ENCODE results near the gene SSTR3.
"Not testable (repeated sequence)": the region's sequence is repeated elsewhere in the genome, so short reads cannot be mapped to it uniquely, and the experiment has no call there.

SSTR3 gene

GRCh38 chr22:37212174-37212906 is at the start of gene SSTR3:
Gene SSTR3, minus strand, starts transcription at chr22:37212477. Its CDS starts 4,674 bp downstream, at chr22:37207803.
- DNase-seq (ENCODE audit: low spot score) (no peak), FAIRE-seq (no peak)

- no peak for FAIRE-seq
- DNase-seq (ENCODE audit: low spot score): peak; percentile 35
These were observed 48.6 kb upstream of the SSTR3 start for GRCh38 chr22:37260901-37261336.

GRCh38 chr22:37260155-37260795 is 48.0 kb upstream of the SSTR3 start:
- no peak for FAIRE-seq
- no peak for DNase-seq (ENCODE audit: low spot score)

- FAIRE-seq: no peak
These were observed 47.3 kb upstream of the SSTR3 start for GRCh38 chr22:37259540-37260029.

GRCh38 chr22:37258753-37259401 is 46.6 kb upstream of the SSTR3 start:
- FAIRE-seq: no peak
- no peak for DNase-seq (ENCODE audit: low spot score)

More at GRCh38 chr22:37259540-37260029, 47.3 kb upstream of the SSTR3 start:
- peak; percentile 9 for DNase-seq (ENCODE audit: low spot score)

- DNase-seq (ENCODE audit: low spot score): no peak
- FAIRE-seq: no peak
These were observed 45.9 kb upstream of the SSTR3 start for GRCh38 chr22:37258005-37258752.

GRCh38 chr22:37256075-37256726 is 43.9 kb upstream of the SSTR3 start:
- no peak for DNase-seq (ENCODE audit: low spot score)
- no peak for FAIRE-seq

GRCh38 chr22:37255558-37256006 is 43.3 kb upstream of the SSTR3 start:
- DNase-seq (ENCODE audit: low spot score) (no peak), FAIRE-seq (no peak)

GRCh38 chr22:37254867-37255233 is 42.6 kb upstream of the SSTR3 start:
- peak; percentile 33 for DNase-seq (ENCODE audit: low spot score)
- no peak for FAIRE-seq

- peak; percentile 95 for FAIRE-seq
- peak; percentile 77 for DNase-seq (ENCODE audit: low spot score)
These were observed 42.1 kb upstream of the SSTR3 start for GRCh38 chr22:37254209-37254866.

- FAIRE-seq (no peak), DNase-seq (ENCODE audit: low spot score) (no peak)
These were observed 40.9 kb upstream of the SSTR3 start for GRCh38 chr22:37253126-37253660.

- not testable (repeated sequence) for DNase-seq (ENCODE audit: low spot score)
These were observed 39.6 kb upstream of the SSTR3 start for GRCh38 chr22:37251836-37252235.

GRCh38 chr22:37249986-37250385 is 37.7 kb upstream of the SSTR3 start:
- no peak for FAIRE-seq

More at GRCh38 chr22:37251836-37252235, 39.6 kb upstream of the SSTR3 start:
- FAIRE-seq: not testable (repeated sequence)

GRCh38 chr22:37248251-37248650 is 36.0 kb upstream of the SSTR3 start:
- peak; percentile 65 for FAIRE-seq
- peak; percentile 70 for DNase-seq (ENCODE audit: low spot score)

More at GRCh38 chr22:37249986-37250385, 37.7 kb upstream of the SSTR3 start:
- DNase-seq (ENCODE audit: low spot score): no peak

GRCh38 chr22:37245740-37246139 is 33.5 kb upstream of the SSTR3 start:
- FAIRE-seq (no peak), DNase-seq (ENCODE audit: low spot score) (no peak)

- FAIRE-seq (no peak), DNase-seq (ENCODE audit: low spot score) (no peak)
These were observed 32.8 kb upstream of the SSTR3 start for GRCh38 chr22:37244922-37245722.

- peak; percentile 76 for FAIRE-seq
- peak; percentile 83 for DNase-seq (ENCODE audit: low spot score)
These were observed 32.0 kb upstream of the SSTR3 start, which contains the start of gene RAC2 for GRCh38 chr22:37244114-37244921. Gene RAC2, minus strand, starts transcription at chr22:37244269. Its CDS starts 121 bp downstream, at chr22:37244148.

Measured in RCC 7860 (cell line).